A549 (cell line): ENCODE results near the gene MYRF. TPM values are rescaled to one million over a fixed set of nuclear protein-coding genes. Genes with fewer than 3 reads are reported as not detected.

Experiments used
- ATAC-seq, 2 experiments: fragments of 200-7000 bp in 1 of 2; fragments of >200 bp in 1 of 2; cut with Nextera tagmentation in 1 of 2; cut with Tn5 transposase in 1 of 2; 3 replicates each; pipeline versions ENCODE4 v1.8.0 to v1.9.1; 2018 to 2020; ENCODE audit warnings: mild to moderate bottlenecking in 1 of 2, moderate library complexity in 1 of 2
- CTCF ChIA-PET: fragments of 300-600 bp; sonication (Branson Sonifier 250); formaldehyde crosslinking; extraction: SDS; loops from one replicate; lab custom pipeline; 2021; ENCODE audit warnings: antibody characterized with exemption, inconsistent platforms; lab: Yijun Ruan, JAX
- POLR2A ChIA-PET: fragments of 350-600 bp; formaldehyde crosslinking; extraction: SDS; loops from one replicate; lab custom pipeline; 2021; ENCODE audit warnings: antibody characterized with exemption, inconsistent platforms; lab: Yijun Ruan, JAX
- DNase-seq, 2 experiments: peaks; one replicate each; pipeline versions ENCODE4 v3.0.0 to v3.0.0-alpha.2; 2011 to 2016; ENCODE audit warnings: low read depth in 1 of 2, low spot score in 1 of 2
- FAIRE-seq: peaks from 2 replicates; lab custom pipeline; 2011; peaks lifted over from hg19 to GRCh38; lab: Jason Lieb, UNC
- H3K27ac ChIP-seq, 2 experiments: fragments of >200 bp; sonication (Bioruptor Twin); formaldehyde crosslinking; 3 replicates each; pipeline ENCODE4 v1.5.1; 2016 to 2017
- H3K4me1 ChIP-seq: fragments of >200 bp; sonication (Bioruptor Twin); formaldehyde crosslinking; 3 replicates; pipeline ENCODE4 v1.6.1; 2016
- H3K4me2 ChIP-seq: fragments of >200 bp; sonication (Bioruptor Twin); formaldehyde crosslinking; 3 replicates; pipeline ENCODE4 v1.6.1; 2016
- H3K4me3 ChIP-seq: fragments of >200 bp; sonication (Bioruptor Twin); formaldehyde crosslinking; 3 replicates; pipeline ENCODE4 v1.5.1; 2016
- H3K9me3 ChIP-seq: fragments of >200 bp; sonication (Bioruptor Twin); formaldehyde crosslinking; 3 replicates; pipeline ENCODE4 v1.6.1; 2016
- BHLHE40 ChIP-seq: IDR thresholded peaks from 2 replicates; pipeline ENCODE4 v1.6.1; 2012; ENCODE audit warnings: low read depth, low read length, inconsistent platforms
- CBX8 ChIP-seq: fragments of 200-600 bp; sonication (generic); IDR thresholded peaks from 2 replicates; pipeline ENCODE4 v1.6.1; 2016
- CHD2 ChIP-seq: fragments of 150-350 bp; IDR thresholded peaks from 2 replicates; pipeline ENCODE4 v1.6.1; 2014; ENCODE audit warnings: low read length; ENCODE audit not compliant: partially characterized antibody
- CTCF ChIP-seq: fragments of >200 bp; sonication (Bioruptor Twin); formaldehyde crosslinking; IDR thresholded peaks from 3 replicates; pipeline ENCODE4 v1.5.1; 2016
- E2F6 ChIP-seq: IDR thresholded peaks from 2 replicates; pipeline ENCODE4 v1.6.1; 2012; ENCODE audit warnings: low read depth, borderline replicate concordance
- EHF ChIP-seq: fragments of 250-450 bp; sonication (Bioruptor Pico); IDR thresholded peaks from 2 replicates; pipeline ENCODE4 v1.5.0; 2020; ENCODE audit warnings: mild to moderate bottlenecking
- EP300 ChIP-seq, 2 experiments: fragments of >200 bp; sonication (Bioruptor Twin); formaldehyde crosslinking; IDR thresholded peaks; 2 replicates in 1 of 2; 3 replicates in 1 of 2; pipeline ENCODE4 v1.6.1; 2016 to 2017
- FOSL2 ChIP-seq, 2 experiments: fragments of 450-650 bp in 1 of 2; fragments of >200 bp in 1 of 2; sonication (Bioruptor Twin) in 1 of 2; formaldehyde crosslinking; IDR thresholded peaks; 2 replicates each; pipeline versions ENCODE4 v1.5.0 to v1.6.1; 2016 to 2020; ENCODE audit warnings: mild to moderate bottlenecking in 1 of 2, moderate library complexity in 1 of 2
- FOXS1 ChIP-seq: fragments of 250-450 bp; sonication (Bioruptor Pico); IDR thresholded peaks from 2 replicates; pipeline ENCODE4 v1.5.0; 2020; ENCODE audit warnings: mild to moderate bottlenecking, moderate library complexity
- HEYL ChIP-seq: fragments of 250-450 bp; sonication (Bioruptor Pico); IDR thresholded peaks from 2 replicates; pipeline ENCODE4 v1.8.0; 2021; ENCODE audit warnings: mild to moderate bottlenecking, moderate library complexity
- HMGXB4 ChIP-seq: fragments of 250-450 bp; sonication (Bioruptor Pico); IDR thresholded peaks from 2 replicates; pipeline ENCODE4 v1.5.0; 2021; ENCODE audit warnings: mild to moderate bottlenecking, moderate library complexity, borderline replicate concordance
- HOXA7 ChIP-seq: fragments of 250-450 bp; sonication (Bioruptor Pico); IDR thresholded peaks from 2 replicates; pipeline ENCODE4 v1.5.0; 2020; ENCODE audit warnings: mild to moderate bottlenecking, moderate library complexity
- JUN ChIP-seq, 2 experiments: fragments of >200 bp; sonication (Bioruptor Twin); formaldehyde crosslinking; IDR thresholded peaks; 2 replicates in 1 of 2; 3 replicates in 1 of 2; pipeline ENCODE4 v1.6.1; 2016 to 2017
- MAFK ChIP-seq: fragments of 450-650 bp; IDR thresholded peaks from 2 replicates; pipeline ENCODE4 v1.6.1; 2014; ENCODE audit not compliant: partially characterized antibody
- PHF8 ChIP-seq: fragments of 200-600 bp; sonication (generic); IDR thresholded peaks from 2 replicates; pipeline ENCODE4 v1.6.1; 2016; ENCODE audit warnings: low read depth, mild to moderate bottlenecking, antibody characterized with exemption, moderate library complexity, borderline replicate concordance
- RARB ChIP-seq: fragments of 250-450 bp; sonication (Bioruptor Pico); IDR thresholded peaks from 2 replicates; pipeline ENCODE4 v1.8.0; 2021; ENCODE audit warnings: mild to moderate bottlenecking, moderate library complexity
- RFX5 ChIP-seq: fragments of 450-650 bp; IDR thresholded peaks from 2 replicates; pipeline ENCODE4 v1.7.1; 2014; ENCODE audit warnings: antibody characterized with exemption, mild to moderate bottlenecking, moderate library complexity
- RNF2 ChIP-seq: fragments of 200-600 bp; sonication (generic); IDR thresholded peaks from 2 replicates; pipeline ENCODE4 v1.6.1; 2016; ENCODE audit warnings: low read depth, mild to moderate bottlenecking, antibody characterized with exemption, moderate library complexity, borderline replicate concordance
- SREBF2 ChIP-seq: fragments of 450-650 bp; IDR thresholded peaks from 2 replicates; pipeline ENCODE4 v1.6.1; 2014; ENCODE audit warnings: mild to moderate bottlenecking, moderate library complexity
- TFCP2L1 ChIP-seq: fragments of 250-450 bp; sonication (Bioruptor Pico); IDR thresholded peaks from 2 replicates; pipeline ENCODE4 v1.5.0; 2021; ENCODE audit warnings: mild to moderate bottlenecking
- ZC3H11A ChIP-seq: fragments of 450-650 bp; IDR thresholded peaks from 2 replicates; pipeline ENCODE4 v1.6.1; 2014; ENCODE audit warnings: antibody characterized with exemption, mild to moderate bottlenecking
- ZFP36 ChIP-seq: fragments of 450-650 bp; IDR thresholded peaks from 2 replicates; pipeline ENCODE4 v1.6.1; 2014; ENCODE audit warnings: borderline replicate concordance; ENCODE audit not compliant: partially characterized antibody
- ZNF302 ChIP-seq: fragments of 250-450 bp; sonication (Bioruptor Pico); IDR thresholded peaks from 2 replicates; pipeline ENCODE4 v1.9.0; 2021; ENCODE audit warnings: inconsistent platforms, mild to moderate bottlenecking, moderate library complexity
- ZSCAN20 ChIP-seq: fragments of 250-450 bp; sonication (Bioruptor Pico); IDR thresholded peaks from 2 replicates; pipeline ENCODE4 v1.8.0; 2022; ENCODE audit warnings: mild to moderate bottlenecking, moderate library complexity
- WGBS: methylation state at CpG from one replicate; pipeline ENCODE4 v1.1.6; 2017; ENCODE audit errors: missing lambda C conversion rate; 5-methylcytosine and 5-hydroxymethylcytosine counted together
- polyA plus RNA-seq, 4 experiments: library from polyadenylated mRNA; depleted of rRNA in 3 of 4; stranded (reverse); fragments of >200 nt; fragmentation: RNase III in 1 of 4; extraction: RNeasy Plus Mini Kit Qiagen cat#74134 plus additional on column Dnase treatment in 1 of 4; gene quantifications; 2 replicates in 3 of 4; 3 replicates in 1 of 4; pipeline ENCODE4 v1.2.3, GENCODE V29; 2011 to 2017

Gene MYRF
- polyA plus RNA-seq, 2 of the 4 experiments (the other 2 are of a cell fraction) = 14.7 to 22.3 TPM

- no peak; a peak in 1 of 6 replicates for ATAC-seq
- Histone ChIP-seq H3K4me1 (peaks cover 12% of the 10 kb centered on the region), H3K4me3 (no peak overlapping the region), H3K27ac (no peak overlapping the region), H3K9me3 (no peaks in the 10 kb centered on the region), H3K4me2 (no peak overlapping the region)
- no peak for DNase-seq
- TF ChIP-seq RFX5 (no peak), HOXA7 (CRISPR knock-in tag) (no peak), FOXS1 (CRISPR knock-in tag) (no peak), PHF8 (no peak), CTCF (no peak), FOSL2 (IDR thresholded peaks at IDR 0.05) (no peak), FOSL2 (CRISPR knock-in tag; IDR thresholded peaks at IDR 0.05) (no peak), BHLHE40 (no peak)
- ChIA-PET CTCF (interaction anchor here (0.6 to 4.2 kb wide), 15 partner anchors 9 to 477 kb away, joined by 3 to 52 read pairs (median 4); partner anchors contain the start of genes FADS1, FADS2 and INCENP), POLR2A (interaction anchor here (0.9 to 2.1 kb wide), 3 partner anchors 8 to 15 kb away, joined by 3 to 14 read pairs (median 3); partner anchors contain the start of genes FEN1 and TMEM258)
- FAIRE-seq = no peak
- 87% methylated on average over 5 of the region's 5 CpGs for WGBS
Measured at GRCh38 chr11:61806785-61807184, 54.3 kb downstream of the MYRF start.

- Histone ChIP-seq H3K4me2 (no peak overlapping the region), H3K27ac (no peak overlapping the region), H3K9me3 (no peaks in the 10 kb centered on the region), H3K4me1 (0 out of 3 replicates have a peak, but pooled peaks cover 7% of the 10 kb centered on the region), H3K4me3 (no peak overlapping the region)
- FAIRE-seq (no peak), DNase-seq (no peak), ATAC-seq (no peak)
- WGBS = 92% methylated on average over 8 of the region's 8 CpGs
- CTCF ChIA-PET = interaction anchor here (0.6 to 10.5 kb wide), 7 partner anchors 10 to 297 kb away, joined by 3 to 145 read pairs (median 3); partner anchors contain the start of gene FADS2
- no peak for TF ChIP-seq MAFK
- no peak for TF ChIP-seq HOXA7 (CRISPR knock-in tag)
- POLR2A ChIA-PET = no interaction called here
Measured at GRCh38 chr11:61810671-61811175, 58.3 kb downstream of the MYRF start.

GRCh38 chr11:61811831-61812230, 59.4 kb downstream of the MYRF start:
- H3K4me1 ChIP-seq = 0 out of 3 replicates have a peak, but pooled peaks cover 7% of the 10 kb centered on the region
- ATAC-seq (no peak), FAIRE-seq (no peak), DNase-seq (no peak)
- 93% methylated on average over 5 of the region's 5 CpGs for WGBS
- no peak overlapping the region for H3K4me3 ChIP-seq
- ChIA-PET CTCF (interaction anchor here (0.9 to 10.5 kb wide), 10 partner anchors 9 to 296 kb away, joined by 3 to 145 read pairs (median 4); partner anchors contain the start of gene FADS2), POLR2A (no interaction called here)
- H3K9me3 ChIP-seq = no peaks in the 10 kb centered on the region
- H3K27ac ChIP-seq = no peak overlapping the region
- TF ChIP-seq JUN (IDR thresholded peaks at IDR 0.05) (no peak), RNF2 (no peak), FOSL2 (IDR thresholded peaks at IDR 0.05) (no peak), FOSL2 (CRISPR knock-in tag; IDR thresholded peaks at IDR 0.05) (peak; percentile 14; the same call in 1 of the 2 replicates)
- no peak overlapping the region for H3K4me2 ChIP-seq

- no peak for FAIRE-seq
- 96% methylated on average over 4 of the region's 4 CpGs for WGBS
- TF ChIP-seq RNF2 (no peak), CHD2 (no peak), SREBF2 (no peak), HMGXB4 (CRISPR knock-in tag) (no peak), E2F6 (no peak), ZSCAN20 (no peak), TFCP2L1 (CRISPR knock-in tag) (no peak), RARB (CRISPR knock-in tag) (no peak), BHLHE40 (no peak), ZNF302 (CRISPR knock-in tag) (no peak), EP300 (IDR thresholded peaks at IDR 0.05) (no peak), CBX8 (no peak), ZFP36 (no peak), HEYL (CRISPR knock-in tag) (no peak), ZC3H11A (no peak), MAFK (no peak), EHF (no peak)
Measured at GRCh38 chr11:61812736-61813411, 60.4 kb downstream of the MYRF start.

More at GRCh38 chr11:61812736-61813411, 60.4 kb downstream of the MYRF start:
- Histone ChIP-seq H3K4me1 (peaks cover 11% of the 10 kb centered on the region; the same call in 2 of the 3 replicates), H3K4me2 (no peak overlapping the region), H3K9me3 (no peaks in the 10 kb centered on the region), H3K27ac (no peak overlapping the region), H3K4me3 (no peak overlapping the region)
- DNase-seq = no peak
- ChIA-PET POLR2A (interaction anchor here (0.7 kb wide), 1 partner anchor 389 kb away, joined by 4 read pairs; no protein-coding TSS in a partner anchor), CTCF (interaction anchor here (1.4 to 10.5 kb wide), 6 partner anchors 16 to 295 kb away, joined by 3 to 145 read pairs (median 12); partner anchors contain the start of gene FADS2)
- ATAC-seq = no peak
